ENCODE measurements around the gene DAPK1. TPM values are rescaled to one million over a fixed set of nuclear protein-coding genes. Genes with fewer than 3 reads are reported as not detected.

The DAPK1 gene
- total RNA-seq, 1 donor from 2014 or later, result 17.8 TPM

- Histone ChIP-seq H3K36me3 (no peaks in the 10 kb centered on the region), H3K27me3 (no peaks in the 10 kb centered on the region), H3K4me1 (no peaks in the 10 kb centered on the region), H3K27ac (no peak overlapping the region), H3K9me3 (no peaks in the 10 kb centered on the region), H3K4me3 (no peak overlapping the region)
- intact Hi-C loops (cut with DNase I), result loop anchor here (10.0 kb wide), 2 partner anchors 54 to 306 kb away; no protein-coding TSS in a partner anchor
- no peak for DNase-seq (ENCODE audit: low spot score in 2 of 2)
- TF ChIP-seq, protein P1, sequence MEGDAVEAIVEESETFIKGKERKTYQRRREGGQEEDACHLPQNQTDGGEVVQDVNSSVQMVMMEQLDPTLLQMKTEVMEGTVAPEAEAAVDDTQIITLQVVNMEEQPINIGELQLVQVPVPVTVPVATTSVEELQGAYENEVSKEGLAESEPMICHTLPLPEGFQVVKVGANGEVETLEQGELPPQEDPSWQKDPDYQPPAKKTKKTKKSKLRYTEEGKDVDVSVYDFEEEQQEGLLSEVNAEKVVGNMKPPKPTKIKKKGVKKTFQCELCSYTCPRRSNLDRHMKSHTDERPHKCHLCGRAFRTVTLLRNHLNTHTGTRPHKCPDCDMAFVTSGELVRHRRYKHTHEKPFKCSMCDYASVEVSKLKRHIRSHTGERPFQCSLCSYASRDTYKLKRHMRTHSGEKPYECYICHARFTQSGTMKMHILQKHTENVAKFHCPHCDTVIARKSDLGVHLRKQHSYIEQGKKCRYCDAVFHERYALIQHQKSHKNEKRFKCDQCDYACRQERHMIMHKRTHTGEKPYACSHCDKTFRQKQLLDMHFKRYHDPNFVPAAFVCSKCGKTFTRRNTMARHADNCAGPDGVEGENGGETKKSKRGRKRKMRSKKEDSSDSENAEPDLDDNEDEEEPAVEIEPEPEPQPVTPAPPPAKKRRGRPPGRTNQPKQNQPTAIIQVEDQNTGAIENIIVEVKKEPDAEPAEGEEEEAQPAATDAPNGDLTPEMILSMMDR (IDR thresholded peaks at IDR 0.05), result no peak
Observed at GRCh38 chr9:87641067-87641466, 143.4 kb downstream of the DAPK1 start.

GRCh38 chr9:87642330-87643106 is 144.9 kb downstream of the DAPK1 start:
- no peaks in the 10 kb centered on the region for H3K4me1 ChIP-seq
- no peak overlapping the region for H3K27ac ChIP-seq

GRCh38 chr9:87643107-87643650 is 145.5 kb downstream of the DAPK1 start:
- intact Hi-C loops (cut with DNase I), result loop anchor here (10.0 kb wide), 2 partner anchors 52 to 308 kb away; no protein-coding TSS in a partner anchor

More at GRCh38 chr9:87642330-87643106, 144.9 kb downstream of the DAPK1 start:
- Histone ChIP-seq H3K4me3 (no peak overlapping the region), H3K36me3 (no peaks in the 10 kb centered on the region), H3K27me3 (no peaks in the 10 kb centered on the region), H3K9me3 (no peaks in the 10 kb centered on the region)
- intact Hi-C loops (cut with DNase I), result loop anchor here (10.0 kb wide), 2 partner anchors 52 to 308 kb away; no protein-coding TSS in a partner anchor
- DNase-seq (ENCODE audit: low spot score in 2 of 2), result no peak
- TF ChIP-seq, protein P1 (IDR thresholded peaks at IDR 0.05), result no peak

GRCh38 chr9:87643778-87644570 is 146.3 kb downstream of the DAPK1 start:
- Histone ChIP-seq H3K36me3 (no peaks in the 10 kb centered on the region), H3K4me3 (no peak overlapping the region), H3K27ac (no peak overlapping the region), H3K27me3 (no peaks in the 10 kb centered on the region), H3K4me1 (no peaks in the 10 kb centered on the region), H3K9me3 (no peaks in the 10 kb centered on the region)
- TF ChIP-seq, protein P1 (IDR thresholded peaks at IDR 0.05), result no peak
- intact Hi-C loops (cut with DNase I), result loop anchor here (10.0 kb wide), 2 partner anchors 51 to 309 kb away; no protein-coding TSS in a partner anchor
- DNase-seq (ENCODE audit: low spot score in 2 of 2), result no peak

More at GRCh38 chr9:87643107-87643650, 145.5 kb downstream of the DAPK1 start:
- no peaks in the 10 kb centered on the region for H3K9me3 ChIP-seq
- no peaks in the 10 kb centered on the region for H3K4me1 ChIP-seq
- no peaks in the 10 kb centered on the region for H3K27me3 ChIP-seq
- no peak overlapping the region for H3K4me3 ChIP-seq
- H3K36me3 ChIP-seq, result no peaks in the 10 kb centered on the region
- TF ChIP-seq, protein P1 (IDR thresholded peaks at IDR 0.05), result no peak
- no peak for DNase-seq (ENCODE audit: low spot score in 2 of 2)
- no peak overlapping the region for H3K27ac ChIP-seq

DNA sequence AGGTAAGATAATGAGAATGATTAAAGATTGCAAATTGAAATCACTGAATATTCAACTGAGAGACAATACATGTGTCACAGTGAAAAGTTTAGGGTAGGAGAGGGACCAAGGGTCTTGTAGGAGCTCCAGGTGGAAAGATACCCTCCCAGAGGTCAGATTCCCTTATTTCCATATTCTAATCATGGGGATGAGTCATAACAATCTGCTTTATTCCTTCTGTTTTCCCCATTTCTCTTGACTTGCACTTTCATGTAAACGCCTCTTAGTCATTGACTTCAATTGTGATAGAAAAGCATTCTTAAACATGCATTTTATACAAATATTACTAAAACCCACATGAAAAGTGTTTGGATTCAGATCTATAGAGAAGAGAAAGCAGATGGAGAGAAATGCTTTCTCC is 147.0 kb downstream of the DAPK1 start:
- DNase-seq (ENCODE audit: low spot score in 2 of 2), result no peak
- Histone ChIP-seq H3K4me1 (no peaks in the 10 kb centered on the region), H3K4me3 (no peak overlapping the region), H3K27me3 (no peaks in the 10 kb centered on the region), H3K9me3 (no peaks in the 10 kb centered on the region), H3K36me3 (no peaks in the 10 kb centered on the region), H3K27ac (no peak overlapping the region)
- TF ChIP-seq, protein P1 (IDR thresholded peaks at IDR 0.05), result no peak
- intact Hi-C loops (cut with DNase I), result loop anchor here (10.0 kb wide), 2 partner anchors 50 to 310 kb away; no protein-coding TSS in a partner anchor
